ENCODE results near the gene BLVRA. TPM values are rescaled to one million over a fixed set of nuclear protein-coding genes. Genes with fewer than 3 reads are reported as not detected.

Gene BLVRA
- total RNA-seq, 2 experiments from 2014 or later: 0.91 TPM; not detected in 1

DNA sequence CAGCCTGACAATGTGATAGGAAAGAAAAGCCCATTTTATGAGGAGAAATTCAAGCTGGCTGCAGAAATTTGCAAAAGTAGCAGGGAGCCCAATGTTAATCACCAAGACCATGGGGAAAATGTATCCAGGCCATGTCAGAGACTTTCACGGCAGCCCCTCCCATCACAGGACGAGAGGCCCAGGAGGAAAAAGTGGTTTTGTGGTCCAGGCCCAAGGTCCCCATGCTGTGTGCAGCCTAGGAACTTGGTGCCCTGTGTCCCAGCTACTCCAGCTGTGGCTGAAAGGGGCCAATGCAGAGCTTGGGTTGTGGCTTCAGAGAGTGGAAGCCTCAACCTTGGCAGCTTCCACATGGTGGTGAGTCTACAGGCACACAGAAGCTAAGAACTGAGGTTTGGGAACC lies 41.9 kb upstream of the BLVRA start:
- POLR2A ChIA-PET: interaction anchor here (0.6 to 1.1 kb wide), 4 partner anchors 12 to 134 kb away, joined by 3 read pairs; partner anchors contain the start of gene COA1
- intact Hi-C loops (cut with micrococcal nuclease; ENCODE audit: unreplicated experiment): no loop called here
- TF ChIP-seq EZH2phosphoT487 (IDR thresholded peaks at IDR 0.05; ENCODE audit: borderline replicate concordance, low read depth, low read length): no peak
- TF ChIP-seq, protein P1, sequence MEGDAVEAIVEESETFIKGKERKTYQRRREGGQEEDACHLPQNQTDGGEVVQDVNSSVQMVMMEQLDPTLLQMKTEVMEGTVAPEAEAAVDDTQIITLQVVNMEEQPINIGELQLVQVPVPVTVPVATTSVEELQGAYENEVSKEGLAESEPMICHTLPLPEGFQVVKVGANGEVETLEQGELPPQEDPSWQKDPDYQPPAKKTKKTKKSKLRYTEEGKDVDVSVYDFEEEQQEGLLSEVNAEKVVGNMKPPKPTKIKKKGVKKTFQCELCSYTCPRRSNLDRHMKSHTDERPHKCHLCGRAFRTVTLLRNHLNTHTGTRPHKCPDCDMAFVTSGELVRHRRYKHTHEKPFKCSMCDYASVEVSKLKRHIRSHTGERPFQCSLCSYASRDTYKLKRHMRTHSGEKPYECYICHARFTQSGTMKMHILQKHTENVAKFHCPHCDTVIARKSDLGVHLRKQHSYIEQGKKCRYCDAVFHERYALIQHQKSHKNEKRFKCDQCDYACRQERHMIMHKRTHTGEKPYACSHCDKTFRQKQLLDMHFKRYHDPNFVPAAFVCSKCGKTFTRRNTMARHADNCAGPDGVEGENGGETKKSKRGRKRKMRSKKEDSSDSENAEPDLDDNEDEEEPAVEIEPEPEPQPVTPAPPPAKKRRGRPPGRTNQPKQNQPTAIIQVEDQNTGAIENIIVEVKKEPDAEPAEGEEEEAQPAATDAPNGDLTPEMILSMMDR (conservative IDR thresholded peaks at IDR 0.05; ENCODE audit: low read length): no peak
- Histone ChIP-seq H3K79me2 (ENCODE audit: insufficient read depth, low read depth, low read length) (peaks cover 43% of the 10 kb centered on the region), H3K36me3 (ENCODE audit: insufficient read depth, low read length) (peaks cover 32% of the 10 kb centered on the region), H2AFZ (ENCODE audit: low read length) (no peak overlapping the region), H3K4me1 (ENCODE audit: insufficient read depth, low read length, poor library complexity, severe bottlenecking) (no peaks in the 10 kb centered on the region), H3K4me2 (ENCODE audit: low read length) (no peak overlapping the region), H4K20me1 (ENCODE audit: insufficient read depth, low read length) (no peaks in the 10 kb centered on the region), H3K9me2 (ENCODE audit: insufficient read depth, low read length) (no peaks in the 10 kb centered on the region), H3K4me3 (ENCODE audit: low read depth, low read length, poor library complexity, severe bottlenecking) (no peak overlapping the region), H3K9me3 (ENCODE audit: low read length) (0 out of 2 replicates have a peak, but pooled peaks cover 7% of the 10 kb centered on the region), H3K27ac (ENCODE audit: low read depth, low read length, poor library complexity, severe bottlenecking) (no peak overlapping the region)
- CTCF ChIA-PET (ENCODE audit: unreplicated experiment): interaction anchor here (2.0 kb wide), 1 partner anchor 134 kb away, joined by 9 read pairs; the partner anchor contains the start of gene STK17A
- BruUV-seq (replicated peaks): no TSS peak
- DNase-seq (ENCODE audit: low spot score): no peak

DNA sequence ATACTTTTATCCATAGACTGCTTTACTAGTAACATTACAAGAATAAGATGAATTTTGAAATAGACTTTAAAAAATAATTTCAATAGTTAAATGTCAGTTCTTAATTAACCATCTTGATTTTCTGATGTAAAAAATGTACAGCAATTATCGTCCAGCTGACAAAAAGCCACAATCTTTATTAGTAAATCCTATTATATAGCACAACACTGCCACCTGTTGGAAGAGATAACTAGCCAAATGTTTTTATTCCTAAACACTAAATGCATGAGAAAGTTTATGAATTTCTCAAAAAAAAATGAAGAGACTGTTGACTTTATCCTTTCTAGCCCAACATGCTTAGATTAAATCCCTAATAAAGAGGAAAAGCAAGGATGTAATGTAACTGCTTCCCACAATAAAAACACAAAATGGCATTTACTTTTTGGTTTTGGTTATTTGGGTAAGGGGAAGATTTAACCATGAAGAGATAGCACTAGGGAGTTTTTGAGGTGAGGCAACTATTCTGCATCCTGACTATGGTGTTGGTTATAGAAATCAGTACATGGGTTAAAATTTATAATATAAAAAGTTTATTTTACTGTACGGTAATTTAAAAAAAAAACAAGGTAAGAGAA lies 37.2 kb upstream of the BLVRA start:
- DNase-seq (ENCODE audit: low spot score): peak; percentile 76
- intact Hi-C loops (cut with micrococcal nuclease; ENCODE audit: unreplicated experiment): loop anchor here (2.0 to 10.0 kb wide), 3 partner anchors 138 to 266 kb away; partner anchors contain the start of gene STK17A
- POLR2A ChIA-PET: interaction anchor here (0.6 to 2.0 kb wide), 5 partner anchors 21 to 1306 kb away, joined by 3 to 9 read pairs (median 4); partner anchors contain the start of gene STK17A

More for the DNA sequence above, 37.2 kb upstream of the BLVRA start:
- Histone ChIP-seq H3K36me3 (ENCODE audit: insufficient read depth, low read length) (peaks cover 38% of the 10 kb centered on the region), H3K4me2 (ENCODE audit: low read length) (no peak overlapping the region), H3K9me2 (ENCODE audit: insufficient read depth, low read length) (no peaks in the 10 kb centered on the region), H3K4me3 (ENCODE audit: low read depth, low read length, poor library complexity, severe bottlenecking) (no peak overlapping the region), H3K27ac (ENCODE audit: low read depth, low read length, poor library complexity, severe bottlenecking) (no peak overlapping the region), H4K20me1 (ENCODE audit: insufficient read depth, low read length) (peaks cover 9% of the 10 kb centered on the region), H3K79me2 (ENCODE audit: insufficient read depth, low read depth, low read length) (peaks cover 80% of the 10 kb centered on the region), H3K4me1 (ENCODE audit: insufficient read depth, low read length, poor library complexity, severe bottlenecking) (no peaks in the 10 kb centered on the region), H2AFZ (ENCODE audit: low read length) (no peak overlapping the region), H3K9me3 (ENCODE audit: low read length) (peaks cover 7% of the 10 kb centered on the region; the same call in 1 of the 2 replicates)
- no peak for TF ChIP-seq EZH2phosphoT487 (IDR thresholded peaks at IDR 0.05; ENCODE audit: borderline replicate concordance, low read depth, low read length)
- TF ChIP-seq, protein P1 (conservative IDR thresholded peaks at IDR 0.05; ENCODE audit: low read length): peak; percentile 96
- CTCF ChIA-PET (ENCODE audit: unreplicated experiment): interaction anchor here (0.5 to 3.2 kb wide), 3 partner anchors 21 to 139 kb away, joined by 3 to 16 read pairs (median 3); partner anchors contain the start of gene STK17A
- no TSS peak for BruUV-seq (replicated peaks)

All from OCI-LY7 (cell line).